Measurements from ENCODE around the gene MPHOSPH9. TPM values are rescaled to one million over a fixed set of nuclear protein-coding genes. Genes with fewer than 3 reads are reported as not detected.

MPHOSPH9 gene
- total RNA-seq, 4 donors from 2014 or later, result 24.1 to 35.2 (median 29.6) TPM

DNA sequence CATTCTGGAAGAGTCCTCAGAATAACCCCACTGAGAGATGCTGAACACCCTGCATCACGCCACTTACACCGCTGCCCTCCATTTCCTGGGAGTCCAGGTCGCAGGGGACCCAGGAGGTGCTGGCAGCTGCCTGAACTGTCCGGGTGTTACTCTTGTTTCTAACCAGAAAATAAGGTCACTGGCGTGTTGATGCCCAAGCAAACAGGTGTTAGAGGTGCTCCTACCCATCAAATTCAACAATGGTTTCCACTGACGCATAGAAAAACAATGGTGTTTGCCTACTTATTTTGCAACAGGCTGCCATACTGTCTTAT is 105.8 kb downstream of the MPHOSPH9 start:
- WGBS, 2 donors, result 89 to 93% methylated on average over 6 of the region's 6 CpGs
- Histone ChIP-seq H3K4me1 (peaks cover 0 to 32% (median 13%) of the 10 kb centered on the region in 4 donors), H3K27ac (peak overlapping the region in 2 of 4 donors; percentile 52 to 54), H3K4me3 (no peak overlapping the region), H3K27me3 (no peaks in the 10 kb centered on the region), H3K36me3 (no peaks in the 10 kb centered on the region), H3K9me3 (no peaks in the 10 kb centered on the region)
- no peak for DNase-seq (ENCODE audit: low spot score in 2 of 2)
- TF ChIP-seq, protein P1, sequence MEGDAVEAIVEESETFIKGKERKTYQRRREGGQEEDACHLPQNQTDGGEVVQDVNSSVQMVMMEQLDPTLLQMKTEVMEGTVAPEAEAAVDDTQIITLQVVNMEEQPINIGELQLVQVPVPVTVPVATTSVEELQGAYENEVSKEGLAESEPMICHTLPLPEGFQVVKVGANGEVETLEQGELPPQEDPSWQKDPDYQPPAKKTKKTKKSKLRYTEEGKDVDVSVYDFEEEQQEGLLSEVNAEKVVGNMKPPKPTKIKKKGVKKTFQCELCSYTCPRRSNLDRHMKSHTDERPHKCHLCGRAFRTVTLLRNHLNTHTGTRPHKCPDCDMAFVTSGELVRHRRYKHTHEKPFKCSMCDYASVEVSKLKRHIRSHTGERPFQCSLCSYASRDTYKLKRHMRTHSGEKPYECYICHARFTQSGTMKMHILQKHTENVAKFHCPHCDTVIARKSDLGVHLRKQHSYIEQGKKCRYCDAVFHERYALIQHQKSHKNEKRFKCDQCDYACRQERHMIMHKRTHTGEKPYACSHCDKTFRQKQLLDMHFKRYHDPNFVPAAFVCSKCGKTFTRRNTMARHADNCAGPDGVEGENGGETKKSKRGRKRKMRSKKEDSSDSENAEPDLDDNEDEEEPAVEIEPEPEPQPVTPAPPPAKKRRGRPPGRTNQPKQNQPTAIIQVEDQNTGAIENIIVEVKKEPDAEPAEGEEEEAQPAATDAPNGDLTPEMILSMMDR (IDR thresholded peaks at IDR 0.05), result no peak
- TF ChIP-seq POLR2A (IDR thresholded peaks at IDR 0.05) (no peak), EP300 (IDR thresholded peaks at IDR 0.05) (no peak)

DNA sequence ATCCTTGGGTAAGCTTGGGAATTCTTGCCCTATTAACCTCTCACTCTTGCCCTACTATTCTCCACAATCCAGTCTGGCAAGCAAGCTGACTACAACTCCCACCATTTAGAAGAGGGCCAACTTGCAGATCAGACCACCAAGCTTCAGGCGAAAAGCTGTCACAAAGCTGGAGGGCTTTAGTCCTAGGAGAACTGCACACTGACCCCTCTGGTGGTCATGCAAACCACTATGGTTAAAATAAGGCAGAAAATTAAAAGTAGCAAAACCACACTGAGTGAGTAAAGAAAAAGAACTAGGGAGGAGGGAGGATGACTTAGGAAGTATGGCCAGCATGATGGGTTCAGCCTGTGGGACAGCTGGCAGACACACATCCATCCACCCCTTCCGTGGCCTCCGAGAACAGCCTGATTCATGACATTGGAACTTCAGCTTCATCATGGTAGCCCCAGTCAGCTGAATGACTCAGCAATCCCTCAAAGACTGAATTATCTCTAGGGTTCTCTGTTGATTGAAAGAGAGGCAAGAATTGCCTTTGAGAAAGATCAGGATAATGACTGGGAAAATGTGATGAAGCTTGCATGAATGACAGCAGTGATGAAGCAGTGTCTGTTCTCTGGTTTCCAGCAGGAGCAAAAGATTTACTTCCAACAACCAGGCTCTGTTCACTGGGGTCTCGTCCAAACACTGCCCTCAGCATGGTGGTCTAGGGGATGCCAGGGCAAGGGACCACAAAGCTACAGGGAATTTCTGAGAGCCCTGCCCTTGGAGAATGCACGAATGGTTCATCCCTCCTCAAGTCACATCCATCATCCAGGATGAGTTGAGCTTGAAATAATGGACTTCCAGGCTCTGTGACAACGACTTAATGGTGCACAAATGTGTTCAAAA is 106.4 kb downstream of the MPHOSPH9 start:
- TF ChIP-seq, protein P1 (IDR thresholded peaks at IDR 0.05), result no peak
- TF ChIP-seq EP300 (IDR thresholded peaks at IDR 0.05) (peak in 1 of 2 donors; percentile 69), POLR2A (IDR thresholded peaks at IDR 0.05) (no peak)
- peaks cover 0 to 31% (median 10%) of the 10 kb centered on the region in 4 donors for H3K4me1 ChIP-seq
- H3K27ac ChIP-seq, result peak overlapping the region in 2 of 4 donors; percentile 54 to 61
- WGBS, 2 donors, result 39 to 41% methylated on average over 6 of the region's 6 CpGs
- no peaks in the 10 kb centered on the region for H3K27me3 ChIP-seq
- no peak overlapping the region for H3K4me3 ChIP-seq
- DNase-seq (ENCODE audit: low spot score in 2 of 2), result peak in 1 of 2 donors; percentile 33
- no peaks in the 10 kb centered on the region for H3K9me3 ChIP-seq
- no peaks in the 10 kb centered on the region for H3K36me3 ChIP-seq

DNA sequence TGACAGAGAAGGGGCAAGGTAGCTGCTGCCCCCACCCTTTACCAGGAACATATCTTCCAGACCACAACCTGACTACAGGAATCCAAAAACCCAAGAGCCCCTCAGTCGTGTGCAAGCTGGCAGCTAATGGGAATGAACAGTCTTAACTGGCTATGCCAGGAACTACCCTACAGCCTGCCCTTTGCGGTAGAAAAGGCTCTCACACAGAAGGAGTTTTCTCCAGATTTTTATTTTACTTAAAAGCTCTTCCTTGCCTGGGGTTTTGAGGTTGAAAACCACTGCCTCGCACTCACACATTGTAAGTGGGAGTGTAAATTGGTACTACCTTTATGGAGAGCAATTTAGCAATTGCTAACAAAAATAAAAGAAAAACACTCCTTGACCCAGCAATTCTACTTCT is 110.3 kb downstream of the MPHOSPH9 start:
- Histone ChIP-seq H3K9me3 (no peaks in the 10 kb centered on the region), H3K4me3 (no peak overlapping the region), H3K27ac (no peak overlapping the region), H3K36me3 (no peaks in the 10 kb centered on the region), H3K4me1 (peaks cover 0 to 39% (median 14%) of the 10 kb centered on the region in 4 donors), H3K27me3 (no peaks in the 10 kb centered on the region)
- TF ChIP-seq POLR2A (IDR thresholded peaks at IDR 0.05) (no peak), EP300 (IDR thresholded peaks at IDR 0.05) (no peak)
- TF ChIP-seq, protein P1 (IDR thresholded peaks at IDR 0.05), result no peak
- 80 to 84% methylated on average over 3 of the region's 3 CpGs for WGBS, 2 donors
- DNase-seq (ENCODE audit: low spot score in 2 of 2), result no peak

DNA sequence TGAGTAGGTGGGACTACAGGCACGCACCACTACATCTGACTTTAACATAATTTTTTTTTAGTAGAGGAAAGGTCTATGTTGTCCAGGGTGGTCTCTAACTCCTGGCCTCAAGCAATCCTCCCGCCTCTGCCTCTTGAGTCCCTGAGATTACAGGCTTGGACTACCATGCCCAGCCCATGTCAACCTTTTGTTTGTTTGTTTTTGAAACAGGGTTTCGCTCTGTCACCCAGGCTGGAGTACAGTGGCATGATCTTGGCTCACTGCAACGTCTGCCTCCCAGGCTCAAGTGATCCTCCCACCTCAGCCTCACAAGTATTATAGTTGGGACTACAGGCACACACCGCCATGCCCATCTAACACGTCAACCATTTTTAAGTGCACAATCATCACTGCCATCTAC is 111.3 kb downstream of the MPHOSPH9 start:
- Histone ChIP-seq H3K27ac (no peak overlapping the region), H3K9me3 (no peaks in the 10 kb centered on the region), H3K36me3 (no peaks in the 10 kb centered on the region), H3K4me3 (no peak overlapping the region), H3K4me1 (peaks cover 0 to 29% (median 14%) of the 10 kb centered on the region in 4 donors), H3K27me3 (no peaks in the 10 kb centered on the region)
- TF ChIP-seq, protein P1 (IDR thresholded peaks at IDR 0.05), result no peak
- TF ChIP-seq EP300 (IDR thresholded peaks at IDR 0.05), result no peak
- TF ChIP-seq POLR2A (IDR thresholded peaks at IDR 0.05), result no peak
- 86 to 90% methylated on average over 6 of the region's 6 CpGs for WGBS, 2 donors
- DNase-seq (ENCODE audit: low spot score in 2 of 2), result no peak

DNA sequence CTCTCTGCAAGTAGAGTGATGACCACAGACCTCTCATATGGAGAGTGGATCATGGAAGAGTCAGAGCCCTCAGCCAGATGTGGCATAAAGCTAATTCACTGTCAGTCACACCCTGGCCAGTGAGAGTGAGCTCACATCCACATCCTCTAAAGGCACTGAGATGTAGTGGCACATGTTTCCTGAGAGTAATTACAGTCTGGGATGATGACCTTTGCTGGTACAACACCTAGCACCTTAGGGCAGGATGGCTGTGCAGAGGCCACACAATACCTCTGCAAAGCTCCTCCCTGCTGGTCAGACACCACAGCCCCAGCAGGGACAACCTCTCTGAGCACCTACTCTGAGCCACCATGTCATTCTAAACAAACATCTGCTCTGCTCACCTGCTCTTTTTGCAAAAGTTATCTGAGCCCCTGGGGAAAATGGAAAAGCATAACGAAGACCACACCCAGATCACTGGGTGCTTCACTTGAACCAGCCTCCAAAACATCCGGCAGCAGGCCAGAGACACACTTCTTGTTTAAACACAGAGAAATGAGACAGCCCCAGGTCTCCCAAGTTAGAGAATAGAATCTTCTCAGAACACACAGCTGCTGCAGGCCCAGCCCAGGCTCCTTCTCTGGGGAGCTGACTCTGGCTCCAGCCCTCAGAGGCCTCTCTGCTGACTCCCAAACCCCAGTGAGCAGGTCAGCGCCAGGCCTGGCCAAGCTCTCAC is 112.3 kb downstream of the MPHOSPH9 start:
- no peaks in the 10 kb centered on the region for H3K27me3 ChIP-seq
- TF ChIP-seq, protein P1 (IDR thresholded peaks at IDR 0.05), result no peak
- TF ChIP-seq EP300 (IDR thresholded peaks at IDR 0.05) (no peak), POLR2A (IDR thresholded peaks at IDR 0.05) (no peak)
- H3K9me3 ChIP-seq, result no peaks in the 10 kb centered on the region
- peak overlapping the region in 1 of 4 donors; percentile 45 for H3K27ac ChIP-seq
- 57 to 64% methylated on average over 3 of the region's 3 CpGs for WGBS, 2 donors
- no peak for DNase-seq (ENCODE audit: low spot score in 2 of 2)
- no peak overlapping the region for H3K4me3 ChIP-seq
- no peaks in the 10 kb centered on the region for H3K36me3 ChIP-seq
- H3K4me1 ChIP-seq, result peaks cover 0 to 30% (median 16%) of the 10 kb centered on the region in 4 donors
